HG02885 (cell line): ENCODE results near the gene RAB31.

Experiments used
- ATAC-seq: cut with Tn5 transposase; IDR thresholded peaks from one replicate; pipeline ENCODE4 v1.9.1; 2021; ENCODE audit warnings: mild to moderate bottlenecking; ENCODE audit not compliant: unreplicated experiment, poor library complexity

The RAB31 gene

GRCh38 chr18:9809697-9810096 is 101.6 kb downstream of the RAB31 start:
- no peak for ATAC-seq

GRCh38 chr18:9810299-9810698 is 102.2 kb downstream of the RAB31 start:
- no peak for ATAC-seq

GRCh38 chr18:9810994-9811705 is 103.0 kb downstream of the RAB31 start:
- no peak for ATAC-seq

GRCh38 chr18:9811978-9812377 is 103.9 kb downstream of the RAB31 start:
- ATAC-seq = no peak

- no peak for ATAC-seq
Observed at GRCh38 chr18:9814431-9814830, 106.3 kb downstream of the RAB31 start.

GRCh38 chr18:9817286-9817685 is 109.2 kb downstream of the RAB31 start:
- no peak for ATAC-seq

GRCh38 chr18:9817725-9818422 is 109.8 kb downstream of the RAB31 start:
- ATAC-seq = no peak

- ATAC-seq = no peak
Observed at GRCh38 chr18:9818423-9818734, 110.3 kb downstream of the RAB31 start.

GRCh38 chr18:9820127-9820526 is 112.0 kb downstream of the RAB31 start:
- no peak for ATAC-seq

- ATAC-seq = no peak
Observed at GRCh38 chr18:9820719-9821118, 112.6 kb downstream of the RAB31 start.

- no peak for ATAC-seq
Observed at GRCh38 chr18:9822587-9823185, 114.6 kb downstream of the RAB31 start.

- ATAC-seq = no peak
Observed at GRCh38 chr18:9823805-9824473, 115.8 kb downstream of the RAB31 start.

- ATAC-seq = no peak
Observed at GRCh38 chr18:9824474-9824832, 116.4 kb downstream of the RAB31 start.

- no peak for ATAC-seq
Observed at GRCh38 chr18:9824952-9825371, 116.9 kb downstream of the RAB31 start.

GRCh38 chr18:9825571-9826073 is 117.5 kb downstream of the RAB31 start:
- no peak for ATAC-seq

- no peak for ATAC-seq
Observed at GRCh38 chr18:9826685-9827084, 118.6 kb downstream of the RAB31 start.

GRCh38 chr18:9827211-9827792 is 119.2 kb downstream of the RAB31 start:
- ATAC-seq = no peak

GRCh38 chr18:9827793-9828505 is 119.8 kb downstream of the RAB31 start:
- no peak for ATAC-seq

GRCh38 chr18:9828506-9829396 is 120.7 kb downstream of the RAB31 start:
- no peak for ATAC-seq
